SJSA1 (cell line): ENCODE data around the gene EIF2AK3. TPM values are rescaled to one million over a fixed set of nuclear protein-coding genes. Genes with fewer than 3 reads are reported as not detected.
A peak's percentile ranks its signal among the peaks of the same experiment; 100 is the strongest.
"Not testable (repeated sequence)": the region's sequence is repeated elsewhere in the genome, so short reads cannot be mapped to it uniquely, and the experiment has no call there.

Source experiments
- DNase-seq, 2 experiments: peaks; one replicate each; pipeline ENCODE4 v3.0.0-alpha.2; 2015 to 2020; ENCODE audit warnings: low spot score in 2 of 2, low read depth in 1 of 2
- H3K27ac ChIP-seq: fragments of 250-450 bp; sonication (Bioruptor Pico); 2 replicates; pipeline ENCODE4 v1.5.1; 2020; ENCODE audit warnings: mild to moderate bottlenecking, moderate library complexity
- H3K27me3 ChIP-seq: fragments of 250-450 bp; sonication (Bioruptor Pico); replicated peaks from 2 replicates; pipeline ENCODE4 v1.5.1; 2020; ENCODE audit warnings: mild to moderate bottlenecking, moderate library complexity
- H3K36me3 ChIP-seq: fragments of 250-450 bp; sonication (Bioruptor Pico); 2 replicates; pipeline ENCODE4 v1.5.1; 2020; ENCODE audit warnings: mild to moderate bottlenecking
- H3K4me1 ChIP-seq: fragments of 250-450 bp; sonication (Bioruptor Pico); replicated peaks from 2 replicates; pipeline ENCODE4 v1.6.1; 2021; ENCODE audit warnings: mild to moderate bottlenecking
- H3K4me3 ChIP-seq: fragments of 250-450 bp; sonication (Bioruptor Pico); 2 replicates; pipeline ENCODE4 v1.5.1; 2020; ENCODE audit warnings: mild to moderate bottlenecking
- H3K9me3 ChIP-seq: fragments of 250-450 bp; sonication (Bioruptor Pico); replicated peaks from 2 replicates; pipeline ENCODE4 v1.5.1; 2020; ENCODE audit warnings: mild to moderate bottlenecking
- total RNA-seq: library from RNA; depleted of rRNA; stranded (reverse); fragments of >200 nt; shearing (Covaris generic); gene quantifications from 2 replicates; pipeline ENCODE4 v1.2.3, GENCODE V29; 2014

EIF2AK3 gene
- total RNA-seq, 1 experiment from 2014 or later: 15.0 TPM

DNA sequence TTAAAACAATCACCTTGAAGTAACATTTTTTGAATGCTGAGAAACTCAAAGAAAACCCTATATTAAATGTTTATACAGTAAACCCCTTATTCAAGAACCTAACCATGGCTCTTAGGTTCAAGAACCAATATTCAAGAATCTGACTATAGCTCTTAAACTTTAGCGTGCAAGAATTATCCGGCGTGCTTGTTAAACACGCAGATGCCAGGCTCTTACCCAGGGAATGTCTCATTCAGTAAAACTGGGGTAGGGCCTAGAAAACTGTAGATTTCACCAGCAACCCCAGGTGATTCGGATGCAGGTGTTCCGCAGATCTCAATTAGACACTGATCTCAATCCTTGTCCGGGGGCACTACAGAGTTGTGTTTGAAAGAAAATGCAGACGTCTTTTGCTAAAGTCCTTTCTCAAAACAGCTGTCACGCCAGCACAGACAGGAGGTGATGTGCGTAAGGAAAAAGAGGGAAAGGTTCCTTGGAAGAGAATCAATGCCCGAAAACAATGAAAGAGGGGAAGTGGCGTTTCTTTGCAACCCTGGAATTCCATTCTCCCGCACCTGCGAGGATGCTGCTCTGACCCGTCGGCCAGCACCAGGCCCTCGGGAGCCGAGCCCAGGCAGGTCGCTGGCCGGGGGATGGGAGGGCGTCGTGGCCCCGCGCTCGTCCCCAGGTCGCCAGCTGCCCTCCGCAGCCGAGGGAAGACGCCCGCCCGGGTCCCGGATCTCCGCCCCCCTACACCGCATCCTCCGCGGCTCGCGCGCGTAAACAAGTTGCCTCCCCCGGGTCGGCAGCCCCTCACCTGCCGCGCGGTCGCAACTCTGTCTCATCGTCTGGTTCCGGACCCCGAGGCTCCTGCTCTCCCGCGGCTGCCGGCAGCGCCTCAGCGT, 851 bp downstream of the EIF2AK3 start:
- Histone ChIP-seq H3K36me3 (peaks cover 9% of the 10 kb centered on the region), H3K27me3 (no peaks in the 10 kb centered on the region), H3K4me1 (peaks cover 7% of the 10 kb centered on the region), H3K4me3 (peak overlapping the region; percentile 88), H3K27ac (peak overlapping the region; percentile 61), H3K9me3 (no peaks in the 10 kb centered on the region)
- DNase-seq: peak; percentile 35 to 51

DNA sequence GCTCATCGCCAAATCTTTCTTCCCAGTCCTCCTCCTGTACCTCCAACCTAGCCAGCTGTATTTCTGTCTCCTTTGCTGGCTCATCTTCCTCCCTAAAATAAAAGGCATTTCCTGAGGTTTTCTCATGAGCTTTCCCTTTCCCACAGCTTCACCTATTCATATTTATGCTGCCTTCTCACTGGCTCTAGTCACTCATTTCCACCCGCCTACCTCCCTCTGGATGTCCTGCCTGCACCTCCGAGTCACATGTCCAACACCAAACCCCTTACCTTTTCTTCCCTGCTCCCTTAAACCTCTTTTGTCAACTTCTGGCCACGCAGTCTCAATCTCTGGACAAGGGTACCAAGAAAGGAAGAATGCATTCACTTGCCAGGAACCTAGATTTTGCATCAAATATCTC, 2.8 kb downstream of the EIF2AK3 start:
- Histone ChIP-seq H3K9me3 (no peaks in the 10 kb centered on the region), H3K4me3 (no peak overlapping the region), H3K27ac (no peak overlapping the region), H3K4me1 (peaks cover 7% of the 10 kb centered on the region), H3K36me3 (peaks cover 11% of the 10 kb centered on the region), H3K27me3 (no peaks in the 10 kb centered on the region)
- DNase-seq: no peak

DNA sequence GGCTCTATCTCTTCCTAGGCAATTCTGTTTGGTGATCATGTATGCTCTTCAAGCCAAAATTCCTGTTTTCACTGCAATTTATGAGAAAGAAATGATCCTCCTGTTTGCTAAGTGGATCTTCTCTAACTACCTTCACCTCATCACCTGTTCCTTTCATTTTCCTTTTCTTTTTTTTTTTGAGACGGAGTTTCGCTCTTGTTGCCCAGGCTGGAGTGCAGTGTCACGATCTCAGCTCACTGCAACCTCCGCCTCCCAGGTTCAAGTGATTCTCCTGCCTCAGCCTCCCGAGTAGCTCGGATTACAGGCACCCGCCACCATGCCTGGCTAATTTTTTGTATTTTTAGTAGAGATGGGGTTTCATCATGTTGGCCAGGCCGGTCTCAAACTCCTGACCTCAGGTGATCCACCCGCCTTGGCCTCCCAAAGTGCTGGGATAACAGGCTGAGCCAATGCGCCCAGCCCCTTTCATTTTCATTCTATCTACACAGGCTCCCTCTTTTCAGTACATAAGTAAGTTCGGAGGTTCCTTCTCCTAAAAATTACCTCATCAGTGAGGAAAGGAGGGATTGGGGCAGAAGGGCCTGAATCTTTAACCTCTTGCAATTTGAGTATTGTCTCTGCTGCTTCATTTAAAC, 3.3 kb downstream of the EIF2AK3 start:
- H3K27ac ChIP-seq: not testable (repeated sequence)

DNA sequence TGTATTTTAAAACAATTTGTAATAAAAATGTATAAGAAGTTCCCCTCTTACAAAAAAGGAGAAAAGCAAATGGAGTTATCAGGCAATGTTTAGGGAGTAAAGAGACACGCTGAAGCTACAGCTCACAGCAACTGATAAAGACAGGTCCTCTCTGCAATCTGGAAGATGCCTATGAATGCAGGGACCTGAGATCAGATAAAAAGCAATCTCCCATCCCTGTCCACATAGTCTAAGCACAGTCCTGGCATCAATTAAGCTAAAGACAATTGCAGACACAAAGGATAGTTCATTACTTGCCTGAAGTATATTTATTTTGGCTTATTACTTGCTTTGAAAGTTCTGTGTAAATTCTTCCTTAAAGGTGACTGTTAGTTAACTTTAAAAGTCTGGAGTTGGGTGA, 5.0 kb downstream of the EIF2AK3 start:
- no peak overlapping the region for H3K4me3 ChIP-seq
- H3K36me3 ChIP-seq: peaks cover 11% of the 10 kb centered on the region
- no peaks in the 10 kb centered on the region for H3K9me3 ChIP-seq
- no peak for DNase-seq
- peaks cover 3% of the 10 kb centered on the region; the same call in 1 of the 2 replicates for H3K4me1 ChIP-seq
- no peaks in the 10 kb centered on the region for H3K27me3 ChIP-seq
- no peak overlapping the region for H3K27ac ChIP-seq

More for the DNA sequence above, 3.3 kb downstream of the EIF2AK3 start:
- DNase-seq, H3K9me3 ChIP-seq, H3K4me3 ChIP-seq, H3K27me3 ChIP-seq, H3K4me1 ChIP-seq: not testable (repeated sequence)
- H3K36me3 ChIP-seq: peaks cover 11% of the 10 kb centered on the region

DNA sequence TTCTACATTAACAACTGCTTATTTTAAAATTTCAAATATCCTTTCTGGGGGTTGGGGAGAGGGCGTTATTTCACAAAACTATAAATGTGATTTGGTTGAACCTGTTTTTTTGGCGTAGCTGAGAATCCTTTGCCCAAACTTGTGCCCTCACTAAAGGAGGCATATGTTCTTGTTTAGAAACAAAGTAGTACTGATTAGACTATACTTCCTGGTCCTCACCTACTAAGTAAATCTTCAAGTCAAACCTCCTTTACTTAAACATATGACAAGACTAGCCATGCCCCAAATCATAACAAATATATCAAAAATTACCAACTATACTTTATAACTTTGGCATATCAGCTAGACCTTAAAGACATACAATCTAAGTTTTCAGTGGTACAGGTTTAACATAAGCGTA, 5.8 kb downstream of the EIF2AK3 start:
- Histone ChIP-seq H3K27ac (no peak overlapping the region), H3K27me3 (no peaks in the 10 kb centered on the region), H3K4me1 (peaks cover 3% of the 10 kb centered on the region; the same call in 1 of the 2 replicates), H3K4me3 (no peak overlapping the region), H3K9me3 (no peaks in the 10 kb centered on the region), H3K36me3 (peaks cover 3% of the 10 kb centered on the region; the same call in 1 of the 2 replicates)
- no peak for DNase-seq

DNA sequence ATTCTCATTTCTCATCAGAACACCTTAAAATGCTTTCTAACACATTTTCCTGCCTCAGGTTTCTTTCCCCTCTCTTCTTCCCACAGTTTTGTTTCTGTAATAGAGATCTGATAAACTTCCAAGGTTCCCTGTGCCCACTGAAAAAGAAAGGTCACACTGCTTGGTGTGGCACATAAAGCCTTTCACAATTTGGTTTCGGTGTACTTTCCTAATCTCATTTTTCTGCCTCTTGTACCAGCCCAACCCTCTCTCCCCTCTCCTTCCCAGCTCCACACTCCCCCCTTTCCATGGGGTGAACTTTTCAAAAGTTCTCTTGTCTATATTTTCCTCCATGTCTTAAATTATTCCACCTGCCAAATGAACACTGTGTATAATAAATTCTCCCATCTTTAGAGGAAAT, 7.2 kb downstream of the EIF2AK3 start:
- no peaks in the 10 kb centered on the region for H3K27me3 ChIP-seq
- peaks cover 3% of the 10 kb centered on the region; the same call in 1 of the 2 replicates for H3K36me3 ChIP-seq
- H3K9me3 ChIP-seq: no peaks in the 10 kb centered on the region
- DNase-seq: no peak
- H3K4me1 ChIP-seq: no peaks in the 10 kb centered on the region
- H3K4me3 ChIP-seq: no peak overlapping the region
- H3K27ac ChIP-seq: no peak overlapping the region

DNA sequence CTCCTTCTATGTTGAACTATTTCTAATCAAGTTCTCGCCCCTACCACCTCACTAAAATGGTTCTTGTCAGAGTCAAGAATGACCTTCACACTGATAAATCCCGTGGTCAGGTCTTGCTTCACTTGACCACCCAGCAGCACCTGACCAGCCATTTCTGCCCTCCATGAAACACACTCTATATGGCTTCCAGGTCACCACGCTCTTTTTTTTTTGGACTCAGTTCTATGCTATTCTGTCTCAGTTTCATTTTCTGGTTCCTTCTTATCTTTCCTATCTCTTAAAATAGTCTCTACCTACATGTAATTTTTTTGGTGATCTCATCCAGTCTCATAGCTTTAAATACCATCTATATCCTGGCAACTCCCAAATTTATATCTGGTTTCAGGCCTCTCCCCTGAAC, 11.4 kb downstream of the EIF2AK3 start:
- DNase-seq: no peak
- no peaks in the 10 kb centered on the region for H3K27me3 ChIP-seq

DNA sequence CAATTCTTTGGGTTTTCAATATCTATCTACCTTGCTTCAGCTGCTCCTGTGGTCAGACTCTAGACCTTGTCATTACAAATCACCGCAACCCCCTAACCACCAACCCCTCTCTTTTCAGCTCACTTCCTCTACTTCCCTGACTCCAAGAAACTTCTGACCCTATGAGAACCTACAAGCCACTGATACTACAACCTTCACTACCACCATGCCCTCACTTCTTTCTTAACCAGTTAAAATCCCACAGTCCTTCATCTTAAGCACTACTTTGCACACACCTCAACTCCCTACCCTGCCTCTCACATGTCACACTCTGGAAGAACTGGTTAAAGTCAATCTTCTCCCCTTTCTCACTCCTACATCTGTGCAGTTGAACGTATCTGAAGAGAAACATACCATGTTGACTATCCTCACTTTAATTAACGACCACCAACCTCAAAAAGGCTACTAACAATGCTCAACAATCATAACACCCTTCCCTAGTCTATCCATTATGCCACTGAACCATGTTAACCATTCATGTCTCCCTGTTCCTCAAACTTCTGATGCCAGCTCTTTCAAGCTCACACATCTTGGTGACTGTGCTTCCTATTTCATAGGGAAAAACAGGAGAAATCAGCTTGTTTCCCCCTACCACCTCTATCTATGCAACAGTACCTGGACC, 12.6 kb downstream of the EIF2AK3 start:
- peaks cover 6% of the 10 kb centered on the region; the same call in 1 of the 2 replicates for H3K36me3 ChIP-seq

More for the DNA sequence above, 11.4 kb downstream of the EIF2AK3 start:
- Histone ChIP-seq H3K4me3 (no peak overlapping the region), H3K4me1 (no peaks in the 10 kb centered on the region), H3K27ac (no peak overlapping the region), H3K9me3 (no peaks in the 10 kb centered on the region), H3K36me3 (peaks cover 6% of the 10 kb centered on the region; the same call in 1 of the 2 replicates)

DNA sequence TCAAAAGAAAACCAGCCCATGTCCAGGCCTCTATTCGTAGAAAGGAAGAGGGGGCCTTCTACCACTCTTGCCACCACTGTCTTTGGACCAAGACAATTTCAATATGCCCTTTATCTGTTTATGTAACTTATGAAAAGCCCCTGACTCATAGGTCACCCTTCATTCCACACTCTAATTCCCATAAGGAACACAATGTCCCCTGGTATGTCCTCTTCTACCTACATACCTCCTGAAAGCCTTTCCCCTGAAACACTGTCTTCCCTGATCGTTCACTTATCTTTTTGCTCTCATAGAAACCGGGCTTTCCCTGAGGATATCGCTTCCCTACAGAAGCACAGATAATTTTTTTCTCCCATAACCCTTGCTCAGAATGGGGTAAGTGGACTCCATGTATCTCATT, 13.3 kb downstream of the EIF2AK3 start:
- H3K36me3 ChIP-seq: peaks cover 6% of the 10 kb centered on the region; the same call in 1 of the 2 replicates
- no peak overlapping the region for H3K4me3 ChIP-seq
- H3K9me3 ChIP-seq: no peaks in the 10 kb centered on the region
- no peaks in the 10 kb centered on the region for H3K4me1 ChIP-seq
- no peak overlapping the region for H3K27ac ChIP-seq
- no peak for DNase-seq
- no peaks in the 10 kb centered on the region for H3K27me3 ChIP-seq

More for the DNA sequence above, 12.6 kb downstream of the EIF2AK3 start:
- DNase-seq: no peak
- Histone ChIP-seq H3K27me3 (no peaks in the 10 kb centered on the region), H3K4me1 (no peaks in the 10 kb centered on the region), H3K27ac (no peak overlapping the region), H3K9me3 (no peaks in the 10 kb centered on the region), H3K4me3 (no peak overlapping the region)

DNA sequence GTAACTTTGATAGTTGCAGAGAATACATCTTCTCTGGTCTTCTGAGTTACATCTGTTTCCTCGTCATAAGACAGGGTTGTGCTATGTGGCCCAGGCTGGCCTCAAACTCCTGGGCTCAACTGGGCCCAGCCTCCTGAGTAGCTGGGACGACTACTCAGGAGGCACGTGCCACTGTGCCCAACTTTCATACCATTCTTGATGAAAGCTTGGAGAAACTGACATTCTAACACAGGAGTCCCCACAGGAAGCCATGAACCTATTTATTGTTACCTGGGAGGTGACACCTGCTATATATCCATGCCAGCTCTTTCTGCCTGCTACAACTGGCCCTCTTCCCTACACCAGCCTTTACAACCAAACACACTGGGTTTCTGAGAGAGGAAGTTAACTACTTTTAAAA, 19.1 kb downstream of the EIF2AK3 start:
- Histone ChIP-seq H3K27me3 (no peaks in the 10 kb centered on the region), H3K9me3 (no peaks in the 10 kb centered on the region), H3K4me1 (peaks cover 2% of the 10 kb centered on the region), H3K27ac (no peak overlapping the region), H3K36me3 (peaks cover 6% of the 10 kb centered on the region; the same call in 1 of the 2 replicates), H3K4me3 (no peak overlapping the region)
- DNase-seq: no peak

DNA sequence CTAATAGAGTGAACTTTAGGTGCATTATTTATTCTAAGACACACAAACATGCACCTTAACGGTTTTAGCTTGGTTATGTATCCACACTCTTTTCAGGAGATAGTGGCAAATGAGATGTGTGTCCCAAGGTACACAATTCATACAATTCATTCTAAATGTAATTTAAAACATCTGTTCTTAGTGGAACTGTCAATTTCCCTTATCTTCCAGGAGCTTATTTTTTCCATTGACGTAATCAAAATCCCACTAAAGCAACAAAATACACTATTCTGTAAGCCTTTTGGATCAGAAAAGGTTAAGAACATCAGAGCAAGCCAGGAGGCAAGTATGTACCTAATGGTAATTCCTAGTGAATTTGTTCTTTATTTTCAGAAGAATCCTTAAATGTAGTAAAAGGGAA, 19.8 kb downstream of the EIF2AK3 start:
- no peak for DNase-seq
- no peaks in the 10 kb centered on the region; the same call in 1 of the 2 replicates for H3K36me3 ChIP-seq
- peaks cover 6% of the 10 kb centered on the region for H3K4me1 ChIP-seq
- no peak overlapping the region for H3K27ac ChIP-seq
- no peaks in the 10 kb centered on the region for H3K27me3 ChIP-seq
- H3K4me3 ChIP-seq: no peak overlapping the region
- H3K9me3 ChIP-seq: no peaks in the 10 kb centered on the region

DNA sequence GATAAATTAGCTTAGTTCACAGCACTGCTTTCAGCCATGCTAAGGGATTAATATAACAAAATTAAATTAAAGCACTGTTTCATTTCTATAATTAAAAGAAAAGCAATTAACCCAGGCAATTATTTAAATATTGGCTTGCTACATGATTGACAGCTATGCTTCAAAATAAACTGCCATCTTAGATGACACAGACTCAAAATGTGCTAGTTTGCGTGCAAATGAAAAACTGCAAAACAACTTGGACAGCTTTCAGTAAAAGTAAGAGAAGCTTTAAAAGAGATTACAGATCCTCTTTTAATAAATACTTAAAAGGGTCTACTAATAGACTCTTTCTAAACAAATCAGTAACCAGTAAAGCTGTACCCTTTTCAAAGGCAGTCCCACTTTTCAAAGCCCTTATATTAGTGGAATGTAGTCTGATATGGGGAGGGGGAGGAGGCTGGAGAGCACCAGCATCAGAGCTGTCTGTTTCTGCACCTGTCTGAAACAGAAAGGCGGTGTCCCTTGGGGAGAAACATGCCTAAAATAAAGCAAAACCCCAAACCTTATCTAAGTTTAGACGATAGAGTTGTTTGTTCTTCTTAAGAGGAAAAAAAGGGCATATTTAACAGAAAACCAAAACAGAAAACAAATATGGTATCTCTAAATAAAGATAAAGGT, 20.8 kb downstream of the EIF2AK3 start:
- Histone ChIP-seq H3K4me3 (no peak overlapping the region), H3K36me3 (no peaks in the 10 kb centered on the region; the same call in 1 of the 2 replicates), H3K27ac (no peak overlapping the region), H3K4me1 (peaks cover 6% of the 10 kb centered on the region), H3K9me3 (no peaks in the 10 kb centered on the region), H3K27me3 (no peaks in the 10 kb centered on the region)
- no peak for DNase-seq

DNA sequence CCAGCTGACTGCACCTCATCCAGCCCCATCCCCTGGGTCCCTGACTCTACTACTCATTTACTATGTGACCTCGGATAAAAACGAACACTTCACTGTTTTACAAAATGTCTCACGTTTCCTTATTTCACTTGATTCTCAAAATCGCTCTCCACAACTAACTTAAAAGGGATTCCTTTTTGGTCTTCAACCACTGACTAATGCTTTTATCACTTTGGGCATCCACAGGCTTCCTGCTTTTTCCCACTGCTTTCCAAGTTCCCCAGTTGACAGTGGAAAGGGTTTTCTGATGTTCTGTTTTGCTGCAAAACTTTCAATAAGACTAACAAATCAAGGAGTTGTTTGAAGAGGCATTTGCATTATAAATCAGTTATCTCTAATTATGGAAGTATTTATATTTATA, 24.1 kb downstream of the EIF2AK3 start:
- DNase-seq: no peak
- Histone ChIP-seq H3K4me1 (peaks cover 25% of the 10 kb centered on the region), H3K27me3 (no peaks in the 10 kb centered on the region), H3K36me3 (no peaks in the 10 kb centered on the region), H3K27ac (no peak overlapping the region), H3K4me3 (no peak overlapping the region), H3K9me3 (no peaks in the 10 kb centered on the region)
